ENCODE data around the gene RPH3AL.

The RPH3AL gene

DNA sequence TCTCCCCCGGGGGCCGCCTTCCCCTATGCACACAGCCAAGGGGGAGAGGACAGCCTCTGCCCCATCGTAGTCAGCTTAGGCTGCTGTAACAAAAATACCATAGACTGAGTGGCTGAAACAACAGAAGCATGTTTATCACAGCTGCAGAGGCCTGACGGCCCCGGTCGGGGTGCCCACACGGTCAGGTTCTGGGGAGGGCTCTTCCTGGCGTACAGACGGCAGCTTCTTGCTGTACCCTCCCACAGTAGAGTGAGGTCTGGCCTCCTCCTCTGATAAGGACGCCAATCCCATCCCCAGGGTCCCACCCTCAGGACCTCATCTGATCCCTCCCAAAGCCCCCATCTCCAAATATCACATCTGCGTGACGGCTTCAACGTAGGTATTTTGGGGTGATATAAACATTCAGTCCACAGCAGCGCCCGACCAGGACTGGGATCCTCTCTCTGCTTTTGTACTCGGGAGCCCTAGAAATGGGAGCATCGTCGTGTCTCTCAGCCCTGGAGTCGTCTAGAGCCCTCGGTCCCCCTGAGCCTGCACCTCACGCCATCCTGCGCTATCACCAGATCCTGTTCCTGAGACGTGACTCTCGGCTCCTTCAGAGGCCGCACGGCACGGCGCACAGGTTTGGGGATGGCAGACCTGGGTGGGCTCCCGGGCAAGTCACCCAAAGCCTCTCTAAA is 67.8 kb downstream of the RPH3AL start:
- TF ChIP-seq MAX (IDR thresholded peaks at IDR 0.05; ENCODE audit: low read depth, low read length) (no peak), MYC (IDR thresholded peaks at IDR 0.05; ENCODE audit: low read depth, low read length) (no peak), POLR2A (IDR thresholded peaks at IDR 0.05; ENCODE audit: extremely low read depth, insufficient read length) (no peak)
- TF ChIP-seq, protein P1, sequence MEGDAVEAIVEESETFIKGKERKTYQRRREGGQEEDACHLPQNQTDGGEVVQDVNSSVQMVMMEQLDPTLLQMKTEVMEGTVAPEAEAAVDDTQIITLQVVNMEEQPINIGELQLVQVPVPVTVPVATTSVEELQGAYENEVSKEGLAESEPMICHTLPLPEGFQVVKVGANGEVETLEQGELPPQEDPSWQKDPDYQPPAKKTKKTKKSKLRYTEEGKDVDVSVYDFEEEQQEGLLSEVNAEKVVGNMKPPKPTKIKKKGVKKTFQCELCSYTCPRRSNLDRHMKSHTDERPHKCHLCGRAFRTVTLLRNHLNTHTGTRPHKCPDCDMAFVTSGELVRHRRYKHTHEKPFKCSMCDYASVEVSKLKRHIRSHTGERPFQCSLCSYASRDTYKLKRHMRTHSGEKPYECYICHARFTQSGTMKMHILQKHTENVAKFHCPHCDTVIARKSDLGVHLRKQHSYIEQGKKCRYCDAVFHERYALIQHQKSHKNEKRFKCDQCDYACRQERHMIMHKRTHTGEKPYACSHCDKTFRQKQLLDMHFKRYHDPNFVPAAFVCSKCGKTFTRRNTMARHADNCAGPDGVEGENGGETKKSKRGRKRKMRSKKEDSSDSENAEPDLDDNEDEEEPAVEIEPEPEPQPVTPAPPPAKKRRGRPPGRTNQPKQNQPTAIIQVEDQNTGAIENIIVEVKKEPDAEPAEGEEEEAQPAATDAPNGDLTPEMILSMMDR (IDR thresholded peaks at IDR 0.05; ENCODE audit: low read depth, low read length) = no peak
- DNase-seq (ENCODE audit: low read depth) = no peak
- H3K4me3 ChIP-seq (ENCODE audit: low read depth, low read length) = no peak overlapping the region

DNA sequence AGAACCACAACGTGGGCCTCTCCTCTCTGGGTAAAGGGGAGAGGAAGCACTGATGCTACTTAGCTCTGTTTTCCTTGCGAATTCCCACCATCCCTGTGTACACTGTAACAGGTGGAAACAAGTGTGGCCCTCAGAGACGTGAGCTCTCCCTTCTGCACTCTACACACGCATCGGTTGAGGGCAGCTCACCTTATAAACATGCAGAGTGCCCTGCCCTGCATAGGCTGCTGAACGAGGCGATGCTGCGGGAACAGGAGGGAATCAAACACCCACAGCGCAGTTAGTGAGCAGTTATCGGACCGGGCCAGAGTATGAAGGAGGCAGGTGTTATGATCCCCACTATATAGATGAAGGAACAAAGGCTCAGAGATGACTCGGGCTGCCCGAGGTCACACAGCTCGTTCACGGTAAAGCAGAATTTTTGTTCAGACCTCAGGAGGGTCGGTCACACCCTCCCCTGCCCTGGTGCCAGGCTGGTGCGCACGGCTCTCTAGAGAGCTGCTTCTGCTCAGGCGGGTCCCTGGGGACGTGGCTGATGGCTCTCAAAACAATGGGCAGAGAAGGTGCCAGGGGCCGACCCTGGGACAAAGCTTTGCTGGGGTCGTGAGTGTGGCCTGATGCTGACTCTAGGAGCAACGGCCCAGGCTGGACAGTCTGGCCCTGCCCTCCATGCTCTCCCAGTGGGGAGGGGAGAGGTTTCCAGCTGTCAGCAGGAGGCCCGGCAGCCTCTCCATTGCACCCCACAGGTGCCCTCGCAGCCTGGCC is 68.5 kb downstream of the RPH3AL start:
- no peak for DNase-seq (ENCODE audit: low read depth)
- TF ChIP-seq POLR2A (IDR thresholded peaks at IDR 0.05; ENCODE audit: extremely low read depth, insufficient read length) (no peak), MAX (IDR thresholded peaks at IDR 0.05; ENCODE audit: low read depth, low read length) (no peak), MYC (IDR thresholded peaks at IDR 0.05; ENCODE audit: low read depth, low read length) (no peak)
- TF ChIP-seq, protein P1 (IDR thresholded peaks at IDR 0.05; ENCODE audit: low read depth, low read length) = no peak
- H3K4me3 ChIP-seq (ENCODE audit: low read depth, low read length) = no peak overlapping the region

DNA sequence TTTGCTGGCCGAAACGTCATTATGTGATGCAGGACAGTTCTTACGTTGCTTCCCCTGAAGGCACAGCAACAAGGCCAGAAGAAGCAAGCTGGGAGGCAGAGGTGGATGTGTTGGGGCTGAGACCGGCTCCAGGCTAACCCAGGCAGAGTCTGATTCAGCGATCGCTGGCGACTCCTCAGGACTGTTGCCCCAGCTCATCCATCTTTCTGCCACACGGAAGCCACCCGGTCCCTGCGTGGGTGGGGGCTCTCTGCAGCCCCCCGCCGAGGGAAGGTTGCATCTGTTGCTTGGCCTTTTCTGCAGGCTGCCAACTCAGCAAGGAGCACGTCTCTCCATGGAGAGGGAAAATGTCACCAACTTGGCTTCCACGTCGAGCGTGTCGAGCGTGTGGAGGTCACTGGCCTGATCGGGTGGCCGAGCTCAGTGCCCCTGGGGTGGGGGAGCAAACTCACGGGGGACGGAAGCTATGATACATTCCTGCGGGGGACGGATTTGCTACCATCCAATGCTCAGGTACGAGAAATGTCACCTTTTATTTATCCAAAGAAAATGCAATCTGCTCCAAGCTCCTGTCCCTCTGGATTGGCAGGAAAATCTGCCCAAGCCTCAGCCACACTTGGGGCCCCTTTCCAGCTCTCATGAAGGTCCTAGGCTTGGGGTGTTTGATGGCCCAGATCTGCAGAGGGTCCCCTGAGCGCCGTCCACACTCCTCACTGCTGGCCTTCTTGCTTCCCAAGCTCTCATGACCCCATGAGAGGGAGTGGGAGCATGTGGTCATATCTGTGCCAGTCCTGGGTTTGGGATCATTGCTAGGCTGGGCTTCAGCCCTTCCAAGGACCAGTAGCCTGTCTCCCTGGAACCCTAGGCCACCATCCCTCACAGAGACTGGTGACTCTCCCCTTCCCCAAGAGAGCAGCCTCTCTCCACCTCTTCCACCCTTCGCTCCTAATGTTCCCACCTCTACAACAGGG is 69.4 kb downstream of the RPH3AL start:
- no peak for TF ChIP-seq POLR2A (IDR thresholded peaks at IDR 0.05; ENCODE audit: extremely low read depth, insufficient read length)
- TF ChIP-seq, protein P1 (IDR thresholded peaks at IDR 0.05; ENCODE audit: low read depth, low read length) = no peak
- no peak for TF ChIP-seq MYC (IDR thresholded peaks at IDR 0.05; ENCODE audit: low read depth, low read length)
- TF ChIP-seq MAX (IDR thresholded peaks at IDR 0.05; ENCODE audit: low read depth, low read length) = no peak
- no peak for DNase-seq (ENCODE audit: low read depth)
- H3K4me3 ChIP-seq (ENCODE audit: low read depth, low read length) = no peak overlapping the region

DNA sequence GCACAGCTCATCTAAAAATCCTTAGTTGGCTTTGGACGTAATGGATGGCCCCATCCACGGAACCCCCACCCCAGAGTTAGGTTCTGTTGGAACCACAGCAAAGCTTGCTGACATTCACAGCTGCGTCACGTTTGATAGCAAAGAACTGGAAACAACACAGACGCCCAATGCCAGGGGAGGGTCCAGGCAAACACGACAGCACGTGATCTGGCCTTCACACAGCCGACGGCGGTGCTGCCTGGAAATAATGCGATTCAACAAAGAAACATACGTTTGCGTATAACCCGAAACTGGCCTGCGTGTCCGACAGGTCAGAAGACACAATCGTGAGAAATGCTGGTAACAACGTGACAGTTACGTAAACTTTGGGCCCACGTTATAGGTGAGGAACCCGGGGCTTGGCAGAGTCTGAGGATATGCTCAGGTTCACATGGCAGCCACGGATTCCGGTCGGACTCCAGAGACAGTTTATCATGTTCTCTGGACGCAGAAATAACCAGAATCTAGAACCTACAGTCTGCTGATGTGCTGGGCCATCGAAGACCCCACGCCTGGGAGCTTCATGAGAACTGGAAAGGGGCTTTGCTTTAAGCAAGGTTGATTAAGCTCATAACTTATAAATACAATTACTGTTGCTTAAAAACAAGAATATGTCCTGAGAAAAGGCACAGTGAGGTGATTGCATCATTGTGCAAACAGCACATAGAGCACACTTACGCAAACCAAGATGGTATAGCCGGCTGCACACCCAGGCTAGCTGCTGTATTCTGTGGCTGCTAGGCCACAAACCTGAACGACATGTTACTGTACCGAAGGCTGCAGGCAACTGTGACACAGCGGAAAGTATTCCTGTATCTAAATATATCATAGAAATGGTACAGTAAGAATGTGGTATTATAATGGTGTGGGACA is 70.4 kb downstream of the RPH3AL start:
- TF ChIP-seq MAX (IDR thresholded peaks at IDR 0.05; ENCODE audit: low read depth, low read length) = no peak
- no peak for TF ChIP-seq MYC (IDR thresholded peaks at IDR 0.05; ENCODE audit: low read depth, low read length)
- no peak for TF ChIP-seq POLR2A (IDR thresholded peaks at IDR 0.05; ENCODE audit: extremely low read depth, insufficient read length)
- TF ChIP-seq, protein P1 (IDR thresholded peaks at IDR 0.05; ENCODE audit: low read depth, low read length) = no peak

More for the DNA sequence above, 70.4 kb downstream of the RPH3AL start:
- H3K4me3 ChIP-seq (ENCODE audit: low read depth, low read length) = no peak overlapping the region
- peak; percentile 77 for DNase-seq (ENCODE audit: low read depth)

Measured in NB4 (cell line).